SKM-1 (cell line): ENCODE results near the gene PLEKHF1.
"Not testable (repeated sequence)": the region's sequence is repeated elsewhere in the genome, so short reads cannot be mapped to it uniquely, and the experiment has no call there.

ENCODE experiments used
- DNase-seq: peaks from one replicate; lab custom pipeline; 2025; ENCODE audit not compliant: unreplicated experiment; lab: John Stamatoyannopoulos, UW

The PLEKHF1 gene, protein sequence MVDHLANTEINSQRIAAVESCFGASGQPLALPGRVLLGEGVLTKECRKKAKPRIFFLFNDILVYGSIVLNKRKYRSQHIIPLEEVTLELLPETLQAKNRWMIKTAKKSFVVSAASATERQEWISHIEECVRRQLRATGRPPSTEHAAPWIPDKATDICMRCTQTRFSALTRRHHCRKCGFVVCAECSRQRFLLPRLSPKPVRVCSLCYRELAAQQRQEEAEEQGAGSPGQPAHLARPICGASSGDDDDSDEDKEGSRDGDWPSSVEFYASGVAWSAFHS

DNA sequence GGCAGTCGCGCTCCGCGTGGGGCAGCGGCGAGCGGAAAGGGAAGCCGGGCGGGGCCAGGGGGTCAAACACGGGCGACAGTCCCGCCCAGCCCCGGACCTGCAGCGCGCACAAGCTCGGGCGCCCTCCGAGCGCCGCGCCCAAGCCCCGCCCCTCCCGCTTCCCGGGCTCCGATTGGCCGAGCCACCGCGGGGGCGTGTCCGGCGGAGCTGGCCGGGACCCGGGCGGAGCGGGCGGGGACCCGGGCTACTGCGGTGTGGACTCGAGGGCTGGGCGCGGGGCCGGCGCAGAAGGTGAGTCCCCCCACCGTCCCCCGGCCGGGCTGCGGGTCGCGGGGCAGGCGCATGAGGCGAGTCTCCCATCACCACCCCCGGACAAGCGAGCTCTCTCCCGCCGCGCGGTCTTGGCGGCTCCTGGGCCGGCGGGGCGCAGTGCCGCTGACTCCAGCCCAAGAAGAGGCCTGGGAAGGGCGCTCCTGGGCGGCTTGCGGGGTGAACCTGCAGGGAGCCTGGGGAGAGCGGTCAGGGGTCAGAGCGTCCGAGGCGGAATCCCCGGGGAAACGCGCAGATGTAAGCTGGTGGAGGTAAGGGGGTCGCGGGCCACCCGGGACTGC lies at the start of gene PLEKHF1:
Gene PLEKHF1 (plus strand): TSS at position 247 of the 611 bp plus-strand sequence. CDS start 8,379 bp downstream, outside the sequence.
- DNase-seq = peak; percentile 61

DNA sequence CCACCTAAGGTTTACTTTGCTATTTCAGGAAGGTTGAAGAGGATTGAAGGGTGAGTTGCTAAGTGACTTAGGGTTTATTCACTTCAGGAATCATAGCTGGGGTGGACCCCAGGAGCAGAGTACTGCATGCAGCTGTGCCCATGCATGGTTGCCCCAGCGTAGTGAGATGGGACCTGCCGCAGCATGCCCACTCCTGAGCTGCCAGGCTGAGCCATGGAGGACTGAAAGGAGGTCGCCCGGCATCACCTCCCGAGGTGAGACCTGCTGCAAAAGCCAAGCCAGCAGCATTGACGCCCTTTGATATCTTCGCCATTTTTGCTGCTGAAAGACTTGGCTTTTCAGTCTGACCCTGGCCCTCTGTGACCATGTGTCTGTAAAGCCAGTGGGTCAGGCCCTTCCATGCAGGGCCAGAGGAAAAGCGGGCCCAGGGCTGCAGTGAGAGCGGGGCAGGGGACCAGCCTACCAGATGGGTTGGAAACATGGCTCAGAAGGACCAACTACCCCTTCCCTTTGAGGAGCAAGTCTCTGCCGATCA lies 49.3 kb upstream of the PLEKHF1 start:
- DNase-seq = no peak

DNA sequence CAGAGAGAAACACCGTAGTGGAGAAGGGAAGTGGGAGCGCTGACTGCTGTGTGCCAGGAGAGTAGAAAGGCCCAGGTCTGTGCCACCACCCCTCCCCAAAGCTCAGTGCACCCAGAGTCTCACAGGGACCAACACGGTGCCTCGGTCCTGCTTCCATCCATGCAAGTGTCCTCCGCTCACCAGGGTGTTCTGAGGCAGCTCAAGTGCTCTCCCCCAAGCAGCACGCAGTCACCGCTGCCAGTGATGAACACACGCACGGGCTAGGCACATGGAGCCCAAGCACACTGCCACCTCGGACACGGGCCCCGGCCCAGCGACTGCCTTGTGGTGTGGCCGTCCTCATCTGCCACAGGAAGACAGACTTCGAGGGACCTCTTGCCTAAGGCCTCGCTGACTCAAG lies 48.7 kb upstream of the PLEKHF1 start:
- no peak for DNase-seq

DNA sequence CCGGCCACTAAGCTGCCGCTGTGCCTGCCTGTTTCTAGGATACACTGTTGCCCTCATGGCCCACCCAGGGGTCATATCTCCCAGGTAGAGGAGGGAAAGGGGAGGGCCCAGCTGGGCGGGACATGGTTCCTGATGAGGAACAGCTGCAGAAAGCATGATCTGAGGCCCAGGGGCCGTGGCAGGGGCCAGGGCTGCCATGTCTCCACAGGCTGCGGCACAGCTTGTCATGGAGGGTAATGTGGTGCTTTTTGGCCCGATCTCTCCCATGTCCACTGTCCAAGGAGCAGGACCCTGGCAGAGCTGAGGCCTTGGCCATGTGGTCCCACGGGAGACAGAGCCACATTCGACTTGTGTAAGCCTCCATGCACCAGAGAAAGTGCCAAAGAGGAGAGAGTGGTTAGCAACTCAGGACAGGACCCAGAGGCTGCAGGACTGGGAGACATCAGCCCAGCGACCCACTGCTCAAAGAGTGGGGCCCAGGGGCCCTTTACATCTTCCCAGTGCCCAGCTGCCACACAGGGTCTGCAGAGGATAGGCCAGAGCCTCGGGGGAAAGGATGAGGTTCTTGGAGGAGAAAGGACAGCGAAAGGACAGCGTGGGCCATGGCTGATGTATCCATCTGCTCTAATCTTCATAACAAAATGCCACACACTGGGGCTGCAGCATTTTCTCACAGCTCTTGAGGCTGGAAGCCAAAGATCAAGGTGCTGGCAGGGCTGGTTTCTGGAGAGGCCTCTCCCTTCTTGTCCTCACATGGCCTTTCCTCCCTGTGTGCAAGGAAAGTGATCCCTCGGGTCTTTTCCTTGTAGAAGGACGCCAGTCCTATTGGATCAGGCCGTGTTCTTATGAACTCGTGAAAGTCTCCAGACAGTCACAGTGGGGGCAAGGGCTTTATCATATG lies 47.6 kb upstream of the PLEKHF1 start:
- no peak for DNase-seq

DNA sequence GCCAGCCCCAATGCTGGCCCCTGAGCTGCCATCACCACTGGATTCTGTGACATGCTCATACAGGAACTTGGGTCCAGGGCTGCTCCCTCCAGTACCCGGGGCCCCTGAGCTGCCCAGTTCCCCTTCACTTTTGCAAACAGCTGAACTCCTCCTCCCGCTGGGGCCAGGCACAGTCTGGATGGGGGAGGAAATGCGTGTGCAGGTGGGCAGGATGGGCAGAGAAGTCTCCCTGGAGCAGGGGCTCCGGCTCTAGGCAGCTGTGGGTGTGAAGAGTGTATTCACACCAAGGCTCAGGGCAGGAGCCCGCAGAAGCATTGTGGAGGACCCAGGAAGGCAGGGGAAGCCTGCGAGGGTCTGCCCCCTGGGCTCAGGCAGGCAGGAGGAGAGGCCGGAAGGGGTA lies 46.8 kb upstream of the PLEKHF1 start:
- no peak for DNase-seq

DNA sequence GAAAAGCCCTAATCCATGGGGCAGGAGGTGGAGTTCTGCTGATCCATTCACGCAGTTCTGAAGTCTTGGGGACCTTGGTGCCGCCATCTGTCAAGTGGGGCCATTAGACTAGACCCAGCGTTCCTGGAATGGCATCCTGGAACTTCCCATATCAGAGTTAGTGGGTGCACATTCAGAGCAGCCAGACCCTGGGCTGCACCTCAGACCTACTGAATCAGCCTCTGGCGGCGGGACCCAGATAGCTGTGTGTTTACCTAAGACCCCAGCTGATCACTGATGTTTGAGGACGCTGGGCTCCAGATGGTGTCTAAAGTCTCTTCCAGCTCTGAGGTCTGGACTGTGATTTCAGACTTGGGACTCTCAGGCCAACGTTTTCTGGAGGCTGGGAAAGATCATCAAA lies 46.4 kb upstream of the PLEKHF1 start:
- no peak for DNase-seq

DNA sequence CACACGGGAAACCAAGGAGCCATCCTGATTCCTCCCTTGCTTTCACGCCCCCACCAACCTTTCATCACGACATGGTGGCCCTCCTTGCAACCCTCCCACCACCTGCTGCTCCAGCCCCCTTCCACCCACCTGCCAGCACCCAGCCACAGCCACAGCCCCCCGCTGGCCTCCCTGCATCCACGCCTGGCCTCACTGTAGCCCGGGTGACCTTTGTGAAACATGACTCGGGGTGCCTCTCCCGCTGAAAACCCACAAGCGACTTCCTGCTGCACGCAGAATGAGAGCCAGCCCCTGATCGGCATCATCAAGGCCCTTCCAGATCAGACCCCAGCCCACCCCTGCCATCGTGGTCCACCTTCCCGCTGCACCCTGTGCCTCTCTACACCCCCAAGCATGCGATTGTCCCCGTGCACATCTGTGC lies 44.3 kb upstream of the PLEKHF1 start:
- DNase-seq = no peak

DNA sequence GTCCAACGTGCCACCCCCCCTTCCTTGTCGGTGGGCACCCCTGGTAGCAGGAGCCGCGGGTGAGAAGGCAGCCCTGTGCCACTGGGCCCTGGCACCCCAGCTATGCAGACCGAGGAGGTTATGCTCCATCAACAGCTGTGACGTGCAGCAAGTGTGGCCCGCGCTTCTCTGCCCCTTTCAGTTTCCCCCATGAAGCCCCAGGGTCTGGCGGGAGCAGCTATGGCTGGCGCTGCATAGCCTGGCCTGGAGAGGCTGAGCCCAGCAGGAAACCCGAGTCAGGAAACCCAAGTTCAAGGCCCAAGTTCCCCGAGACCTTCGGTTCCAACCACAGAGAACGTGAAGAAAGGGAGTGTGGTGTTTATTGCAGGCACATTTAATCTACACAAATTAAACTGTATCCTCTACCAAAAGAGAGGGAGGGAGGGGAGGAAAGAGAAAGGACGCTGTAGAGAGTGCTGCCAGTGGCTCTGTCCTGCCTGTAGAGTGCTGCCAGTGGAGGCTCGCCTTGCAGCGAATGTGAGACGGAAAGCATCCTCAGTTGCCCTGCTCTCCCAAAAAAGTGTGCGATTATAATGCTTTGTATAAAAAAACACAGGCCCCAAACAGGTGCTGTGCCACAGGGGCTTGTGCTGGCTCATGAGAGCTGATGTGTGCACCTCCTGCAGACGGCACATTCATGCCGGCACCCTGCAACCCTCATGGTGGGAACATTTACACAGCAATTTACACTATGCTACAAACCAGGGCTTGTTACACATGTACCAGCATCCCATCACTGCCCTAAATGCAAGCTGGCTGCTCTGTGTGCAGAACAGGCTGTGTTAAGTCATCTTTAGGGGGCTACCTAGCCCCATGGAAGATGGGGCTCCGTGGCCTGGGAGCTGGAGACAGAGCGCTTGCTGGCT lies 42.8 kb upstream of the PLEKHF1 start:
- DNase-seq = no peak

DNA sequence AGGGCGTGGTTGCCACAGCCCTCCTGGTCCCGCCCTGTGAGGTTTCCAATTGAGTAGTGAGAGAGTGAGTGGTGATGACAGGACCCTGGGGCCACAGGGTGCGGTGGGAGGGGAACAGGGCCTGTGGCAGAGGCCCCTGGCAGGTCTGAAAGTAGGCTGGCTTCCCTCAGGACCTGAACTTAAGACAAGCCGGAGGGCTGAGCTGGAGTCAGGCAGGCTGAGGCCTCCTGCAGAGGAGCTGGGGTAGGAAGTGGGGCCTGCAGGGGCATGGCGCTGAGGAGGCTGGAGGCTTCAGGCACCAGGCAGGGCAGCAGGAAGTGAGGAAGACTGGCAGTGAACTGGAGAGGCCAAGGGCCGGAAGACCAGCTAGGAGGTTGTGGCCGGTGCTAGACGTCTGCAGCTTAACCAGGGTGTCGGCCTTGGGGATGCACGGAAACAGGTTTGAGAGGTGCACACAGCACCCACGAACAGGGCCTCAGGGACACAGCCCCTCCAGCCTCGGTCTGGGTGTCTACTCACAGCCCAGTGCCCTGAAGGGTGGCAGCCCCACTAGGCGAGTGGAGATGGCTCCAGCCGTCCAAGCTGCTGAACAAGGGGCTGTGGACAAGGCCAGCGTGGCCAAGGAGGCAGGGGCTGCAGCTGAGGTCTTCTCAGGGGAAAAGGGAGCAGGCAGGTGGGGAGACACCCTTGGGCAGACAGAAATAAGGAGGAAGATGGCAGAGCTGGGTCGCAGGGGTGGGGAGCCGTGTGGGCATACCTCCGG lies 41.4 kb upstream of the PLEKHF1 start:
- no peak for DNase-seq

DNA sequence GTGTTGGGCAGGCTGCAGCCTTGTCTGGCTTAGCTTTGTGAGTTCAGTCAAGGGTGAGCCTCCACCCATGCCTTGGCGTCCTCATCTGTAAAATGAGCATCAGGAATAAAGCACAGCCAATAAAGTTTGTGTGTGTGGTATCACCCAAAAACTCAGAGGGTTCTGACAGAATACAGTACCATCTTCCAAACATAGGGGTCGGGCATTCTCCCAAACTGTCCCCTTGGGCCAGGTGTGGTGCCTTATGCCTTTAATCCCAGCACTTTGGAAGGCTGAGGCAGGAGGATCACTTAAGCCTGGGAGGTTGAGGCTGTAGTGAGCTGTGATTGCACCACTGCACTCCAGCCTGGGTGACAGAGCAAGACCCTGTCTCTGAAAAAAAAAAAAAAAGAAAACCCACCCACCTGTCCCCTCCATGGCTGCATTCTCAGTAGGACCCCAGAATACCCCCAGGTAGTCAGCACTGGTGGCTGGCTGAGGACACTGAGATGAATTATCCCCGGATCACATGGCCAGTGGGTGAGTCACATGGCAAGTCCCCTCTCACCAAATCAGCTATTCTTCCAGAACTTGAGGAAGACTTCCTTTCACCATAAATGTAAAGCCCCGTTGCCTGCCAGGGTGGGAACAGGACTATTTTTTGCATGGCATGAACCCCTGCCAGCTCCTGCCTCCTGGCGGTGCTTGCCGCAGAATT lies 40.6 kb upstream of the PLEKHF1 start:
- DNase-seq = no peak

DNA sequence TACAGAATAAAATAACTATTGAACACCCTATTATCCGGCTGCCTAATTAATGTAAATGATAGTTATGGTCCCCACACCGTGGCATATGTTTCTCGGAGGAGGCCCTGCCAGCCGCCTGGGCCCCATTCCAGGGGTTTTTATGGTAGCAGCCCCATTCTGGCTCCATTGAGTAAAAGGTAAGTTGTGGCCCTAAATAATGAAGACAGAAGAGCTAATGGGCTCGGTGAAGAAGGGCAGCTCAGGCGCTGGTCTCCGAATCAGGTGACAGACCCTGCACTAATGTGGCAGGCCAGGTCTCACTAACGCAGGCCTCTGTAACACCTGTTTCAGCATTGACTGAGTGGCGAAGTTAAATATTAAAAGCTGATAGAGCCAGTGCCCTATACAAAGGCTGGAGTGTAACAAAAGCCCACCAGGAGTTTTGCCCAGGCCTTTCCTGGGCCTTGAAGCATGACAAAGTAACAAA lies 40.0 kb upstream of the PLEKHF1 start:
- DNase-seq = no peak

DNA sequence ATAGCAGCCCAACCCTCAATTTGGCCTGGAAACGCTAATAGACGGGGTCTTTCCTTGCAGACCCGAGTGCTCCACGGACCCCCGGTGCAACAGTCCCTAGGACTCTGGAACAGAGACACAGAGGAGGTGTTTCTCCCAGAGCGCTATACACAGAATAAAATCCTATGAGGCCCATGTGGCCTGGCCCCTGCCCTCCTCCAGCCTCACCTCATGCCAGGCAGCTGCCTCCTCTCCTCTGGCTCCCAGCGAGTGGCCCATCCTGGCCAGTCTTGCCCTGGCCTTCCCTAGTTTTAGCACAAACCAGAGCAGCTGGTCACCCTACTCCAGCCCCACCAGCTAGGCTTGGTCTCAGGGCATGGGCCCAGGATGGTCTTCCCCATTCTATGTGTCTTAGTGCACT lies 38.9 kb upstream of the PLEKHF1 start:
- DNase-seq = no peak

DNA sequence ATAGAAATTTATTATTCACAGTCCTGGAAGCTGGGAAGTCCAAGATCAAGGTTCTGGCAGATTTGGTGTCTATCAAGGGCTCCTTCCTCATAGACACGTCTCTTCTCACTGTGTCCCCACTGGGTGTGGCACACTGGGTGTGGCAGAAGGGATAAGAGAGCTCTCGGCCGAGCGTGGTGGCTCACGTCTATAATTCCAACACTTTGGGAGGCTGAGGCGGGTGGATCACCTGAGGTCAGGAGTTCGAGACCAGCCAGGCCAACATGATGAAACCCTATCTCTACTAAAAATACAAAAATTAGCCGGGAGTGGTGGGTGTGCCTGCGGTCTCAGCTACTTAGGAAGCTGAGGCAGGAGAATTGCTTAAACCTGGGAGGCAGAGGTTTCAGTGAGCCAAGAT lies 38.4 kb upstream of the PLEKHF1 start:
- DNase-seq = not testable (repeated sequence)

DNA sequence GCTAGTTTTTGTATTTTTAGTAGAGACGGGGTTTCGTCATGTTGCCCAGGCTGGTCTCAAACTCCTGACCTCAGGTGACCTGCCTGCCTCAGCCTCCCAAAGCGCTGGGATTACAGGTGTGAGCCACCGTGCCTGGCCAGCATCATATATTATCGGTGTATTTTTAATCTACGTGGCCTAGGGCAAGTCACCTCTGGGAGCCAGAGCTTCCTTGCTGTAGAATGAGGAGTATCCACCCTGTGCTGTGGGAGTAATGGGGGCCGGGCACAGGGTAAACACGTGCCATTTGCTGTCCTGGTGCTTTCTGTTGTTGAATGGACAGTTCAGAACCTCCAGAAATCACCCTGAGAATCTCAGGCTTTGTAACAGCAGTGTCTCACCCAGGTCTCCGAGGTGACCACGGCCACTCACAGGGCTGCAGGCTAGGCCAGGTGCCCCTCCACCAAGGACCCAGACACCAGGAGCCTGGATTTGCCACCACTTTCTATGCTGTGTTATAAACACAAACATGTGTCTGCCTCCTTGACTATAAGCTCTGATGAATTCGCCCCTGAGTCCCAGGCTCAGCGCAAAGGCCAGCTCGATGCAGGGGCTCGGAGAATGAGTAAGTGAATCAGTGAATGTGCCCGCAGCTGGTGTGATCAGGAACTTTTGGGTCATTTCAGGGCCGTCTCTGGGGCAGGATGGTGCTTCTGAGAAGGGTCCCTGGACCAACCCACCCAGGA lies 36.4 kb upstream of the PLEKHF1 start:
- no peak for DNase-seq

DNA sequence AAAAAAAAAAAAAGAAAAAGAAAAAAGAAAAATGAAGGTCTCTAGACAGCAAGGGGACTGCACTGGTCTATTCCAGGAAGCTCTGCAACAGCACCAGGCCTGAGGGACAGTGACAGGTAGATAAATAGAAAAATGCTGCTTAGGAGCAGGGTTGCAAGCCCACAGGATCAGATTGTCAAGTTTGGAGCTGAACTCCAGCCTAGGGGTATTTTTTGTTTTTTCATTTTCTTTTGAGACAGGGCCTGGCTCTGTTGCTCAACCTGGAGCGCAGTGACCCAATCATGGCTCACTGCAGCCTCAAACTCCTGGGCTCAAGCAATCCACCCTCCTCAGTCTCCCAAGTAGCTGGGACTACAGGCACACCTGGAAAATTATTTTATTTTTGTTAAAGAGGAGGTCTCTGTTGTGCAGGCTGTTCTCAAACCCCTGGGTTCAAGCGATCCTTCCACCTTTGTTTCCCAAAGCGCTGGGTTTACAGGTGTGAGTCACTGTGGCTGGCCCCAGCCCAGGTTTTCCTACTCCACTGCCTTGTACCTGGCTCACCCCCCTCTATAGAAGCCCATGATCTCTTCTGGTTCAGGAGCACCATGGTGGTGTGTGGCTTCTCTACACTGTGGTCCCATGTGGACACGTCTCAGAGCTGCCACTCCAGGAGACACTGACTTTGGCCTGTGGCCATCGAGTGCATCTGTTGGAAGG lies 35.3 kb upstream of the PLEKHF1 start:
- no peak for DNase-seq

DNA sequence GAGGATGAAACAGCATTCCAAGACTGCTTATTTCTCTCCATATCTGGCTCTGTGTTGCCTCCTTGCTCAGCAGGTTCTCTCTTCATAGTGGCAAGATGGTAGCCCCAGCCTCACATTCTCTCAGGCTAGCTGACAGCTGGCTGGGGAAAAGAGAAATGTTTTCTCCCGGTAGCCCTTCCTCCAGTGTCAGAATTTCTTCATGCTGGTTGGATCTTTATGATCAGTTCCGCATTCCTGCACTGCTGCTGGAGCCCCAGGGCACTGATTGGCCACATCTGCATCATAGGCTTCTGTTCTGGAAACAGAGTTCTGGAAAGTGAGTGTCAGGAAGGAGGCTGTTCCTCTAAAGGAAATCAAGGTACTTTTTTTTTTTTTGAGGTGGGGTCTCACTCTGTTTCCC lies 34.6 kb upstream of the PLEKHF1 start:
- DNase-seq = no peak

DNA sequence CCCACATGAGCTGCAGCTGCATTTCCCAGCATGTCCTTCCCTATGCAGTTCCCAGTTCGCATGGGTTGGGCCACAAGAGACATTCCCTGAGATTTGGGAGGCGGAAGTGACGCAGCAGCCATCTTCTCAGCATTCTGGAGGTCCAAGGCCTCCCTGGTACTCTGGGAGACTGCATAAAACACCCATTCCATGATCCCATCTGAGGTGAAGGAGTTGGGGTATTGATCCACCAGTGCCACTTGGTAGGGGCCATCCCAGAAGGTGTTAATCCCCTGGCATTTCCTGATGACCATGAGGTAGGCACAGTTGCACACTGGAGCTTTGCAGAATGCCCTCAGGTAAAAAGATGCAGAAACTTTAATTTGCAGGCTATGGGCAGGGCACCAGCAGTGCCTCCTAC lies 33.8 kb upstream of the PLEKHF1 start:
- DNase-seq = no peak

DNA sequence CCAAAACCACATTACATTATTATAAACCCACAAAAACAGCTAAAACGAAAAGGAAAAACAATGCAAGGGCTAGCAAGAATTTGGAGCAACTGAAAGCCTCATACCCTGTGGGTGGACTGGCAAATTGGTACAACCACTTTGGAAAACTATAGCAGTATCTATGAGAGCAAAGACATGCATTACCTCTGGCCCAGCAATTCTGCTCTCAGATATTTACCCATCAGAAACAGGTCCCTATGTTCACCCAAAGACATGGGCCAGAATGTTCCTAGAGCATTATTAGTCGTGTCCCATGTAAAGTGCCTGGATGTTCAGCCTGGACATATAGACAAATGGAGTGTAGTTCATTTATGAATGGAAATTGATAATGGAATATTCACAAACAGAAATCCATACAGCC lies 31.3 kb upstream of the PLEKHF1 start:
- DNase-seq = no peak
